Breast epithelium (tissue), 4 donors: ENCODE measurements around the gene NFIB. TPM values are rescaled to one million over a fixed set of nuclear protein-coding genes. Genes with fewer than 3 reads are reported as not detected.
A peak's percentile ranks its signal among the peaks of the same experiment; 100 is the strongest.

ENCODE experiments used
- DNase-seq, 2 donors: peaks; one replicate each; pipeline ENCODE4 v3.0.0-alpha.2; 2019; ENCODE audit warnings: low spot score in 2 of 2
- H3K27ac ChIP-seq, 2 donors: fragments of 200-600 bp; sonication (generic) in 1 of 2; one replicate each; pipeline ENCODE4 v1.5.1; 2016 to 2019; ENCODE audit warnings: mild to moderate bottlenecking in 1 of 2
- H3K27me3 ChIP-seq, 2 donors: fragments of 200-600 bp; sonication (generic) in 1 of 2; one replicate each; pipeline versions ENCODE4 v1.5.1 to v1.6.0; 2017 to 2019; ENCODE audit warnings: control low read depth in 1 of 2, mild to moderate bottlenecking in 1 of 2
- H3K36me3 ChIP-seq: fragments of 200-600 bp; one replicate; pipeline ENCODE4 v1.5.1; 2019
- H3K4me1 ChIP-seq, 2 donors: fragments of 200-600 bp; sonication (generic); one replicate each; pipeline ENCODE4 v1.5.1; 2016 to 2019; ENCODE audit warnings: control low read depth in 1 of 2
- H3K4me3 ChIP-seq, 3 donors: fragments of 200-600 bp; sonication (generic); 1 replicate in 2 of 3; 2 replicates in 1 of 3; pipeline ENCODE4 v1.5.1; 2016 to 2019; ENCODE audit warnings: mild to moderate bottlenecking in 3 of 3, moderate library complexity in 2 of 3
- H3K9me3 ChIP-seq, 2 donors: fragments of 200-600 bp; sonication (generic) in 1 of 2; one replicate each; pipeline ENCODE4 v1.5.1; 2016 to 2019; ENCODE audit warnings: control low read depth in 1 of 2
- POLR2A ChIP-seq: fragments of 450-650 bp; IDR thresholded peaks from one replicate; pipeline ENCODE4 v1.6.1; 2016; ENCODE audit warnings: antibody characterized with exemption, mild to moderate bottlenecking, moderate library complexity
- POLR2AphosphoS5 ChIP-seq, 3 donors: sonication (generic); formaldehyde crosslinking; IDR thresholded peaks; one replicate each; pipeline ENCODE4 v1.6.1; 2017; ENCODE audit warnings: antibody characterized with exemption in 3 of 3
- intact Hi-C: fragments of 100-400 bp; cut with DNase I; formaldehyde crosslinking; loops from one replicate; pipeline ENCODE4 v1.15.1; 2023; ENCODE audit warnings: low total_unique reads
- total RNA-seq, 3 donors: library from RNA; depleted of rRNA; stranded (reverse); fragments of >200 nt; gene quantifications; one replicate each; pipeline ENCODE4 v1.1.0, GENCODE V29; 2016
- TF ChIP-seq, protein P1 (sequence below), 3 donors: fragments of 450-650 bp; IDR thresholded peaks; one replicate each; pipeline ENCODE4 v1.5.1; 2016 to 2017; ENCODE audit warnings: antibody characterized with exemption in 3 of 3, mild to moderate bottlenecking in 3 of 3, moderate library complexity in 3 of 3

The NFIB gene
- total RNA-seq, 3 donors from 2014 or later: 95.2 to 237 (median 105) TPM

DNA sequence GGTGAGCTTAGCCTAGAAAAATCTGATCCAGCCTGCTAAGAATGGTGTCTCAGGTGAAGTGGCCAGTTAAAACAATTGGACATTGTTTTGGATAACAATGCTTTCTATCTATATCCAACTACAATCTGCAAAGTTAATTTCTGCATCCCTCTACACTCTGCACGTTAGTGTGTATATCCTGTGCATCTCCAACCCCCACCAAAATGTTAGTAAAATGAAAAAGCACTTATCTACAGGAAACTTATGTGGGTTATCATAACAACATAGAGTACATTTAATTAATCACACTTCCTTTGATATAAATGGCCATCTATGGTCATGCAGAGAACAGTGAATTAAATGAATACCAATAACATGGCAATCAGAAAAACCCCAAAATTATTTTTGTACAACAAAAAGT is 158.7 kb downstream of the NFIB start:
- intact Hi-C loops: no loop called here
- Histone ChIP-seq H3K27ac (peak overlapping the region; percentile 67 to 68), H3K27me3 (no peaks in the 10 kb centered on the region), H3K9me3 (no peaks in the 10 kb centered on the region), H3K4me3 (peak overlapping the region in 1 of 3 donors; percentile 17), H3K4me1 (peaks cover 0 to 14% of the 10 kb centered on the region in 2 donors), H3K36me3 (no peaks in the 10 kb centered on the region)
- TF ChIP-seq POLR2A (no peak), POLR2AphosphoS5 (IDR thresholded peaks at IDR 0.05) (no peak)
- TF ChIP-seq, protein P1, sequence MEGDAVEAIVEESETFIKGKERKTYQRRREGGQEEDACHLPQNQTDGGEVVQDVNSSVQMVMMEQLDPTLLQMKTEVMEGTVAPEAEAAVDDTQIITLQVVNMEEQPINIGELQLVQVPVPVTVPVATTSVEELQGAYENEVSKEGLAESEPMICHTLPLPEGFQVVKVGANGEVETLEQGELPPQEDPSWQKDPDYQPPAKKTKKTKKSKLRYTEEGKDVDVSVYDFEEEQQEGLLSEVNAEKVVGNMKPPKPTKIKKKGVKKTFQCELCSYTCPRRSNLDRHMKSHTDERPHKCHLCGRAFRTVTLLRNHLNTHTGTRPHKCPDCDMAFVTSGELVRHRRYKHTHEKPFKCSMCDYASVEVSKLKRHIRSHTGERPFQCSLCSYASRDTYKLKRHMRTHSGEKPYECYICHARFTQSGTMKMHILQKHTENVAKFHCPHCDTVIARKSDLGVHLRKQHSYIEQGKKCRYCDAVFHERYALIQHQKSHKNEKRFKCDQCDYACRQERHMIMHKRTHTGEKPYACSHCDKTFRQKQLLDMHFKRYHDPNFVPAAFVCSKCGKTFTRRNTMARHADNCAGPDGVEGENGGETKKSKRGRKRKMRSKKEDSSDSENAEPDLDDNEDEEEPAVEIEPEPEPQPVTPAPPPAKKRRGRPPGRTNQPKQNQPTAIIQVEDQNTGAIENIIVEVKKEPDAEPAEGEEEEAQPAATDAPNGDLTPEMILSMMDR (IDR thresholded peaks at IDR 0.05): no peak
- DNase-seq: no peak

DNA sequence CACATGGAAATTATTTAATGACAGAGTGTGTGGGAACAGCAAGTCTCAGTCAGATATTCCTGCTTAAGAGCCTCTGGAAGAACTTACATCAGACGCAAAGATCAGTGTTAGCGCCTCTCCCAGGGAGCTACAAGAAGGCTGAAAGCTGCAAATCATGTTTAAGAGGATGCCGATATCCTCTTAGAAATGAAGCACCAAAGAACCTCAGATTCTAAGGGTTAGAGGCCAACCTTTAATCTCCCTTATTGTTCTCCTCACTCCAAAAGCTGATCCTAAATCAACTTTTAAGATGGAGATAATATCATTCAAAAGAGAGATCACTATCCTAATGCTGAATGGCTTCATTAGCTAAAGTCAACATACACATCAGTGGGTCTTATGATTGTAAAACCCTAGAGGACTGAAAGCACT is 160.6 kb downstream of the NFIB start:
- Histone ChIP-seq H3K4me3 (peak overlapping the region in 1 of 3 donors; percentile 2), H3K9me3 (no peaks in the 10 kb centered on the region), H3K27me3 (no peaks in the 10 kb centered on the region), H3K4me1 (peaks cover 0 to 6% of the 10 kb centered on the region in 2 donors), H3K36me3 (no peaks in the 10 kb centered on the region), H3K27ac (peak overlapping the region; percentile 8 to 67)
- TF ChIP-seq POLR2AphosphoS5 (IDR thresholded peaks at IDR 0.05) (no peak), POLR2A (no peak)
- TF ChIP-seq, protein P1 (IDR thresholded peaks at IDR 0.05): no peak
- no peak for DNase-seq
- intact Hi-C loops: no loop called here

DNA sequence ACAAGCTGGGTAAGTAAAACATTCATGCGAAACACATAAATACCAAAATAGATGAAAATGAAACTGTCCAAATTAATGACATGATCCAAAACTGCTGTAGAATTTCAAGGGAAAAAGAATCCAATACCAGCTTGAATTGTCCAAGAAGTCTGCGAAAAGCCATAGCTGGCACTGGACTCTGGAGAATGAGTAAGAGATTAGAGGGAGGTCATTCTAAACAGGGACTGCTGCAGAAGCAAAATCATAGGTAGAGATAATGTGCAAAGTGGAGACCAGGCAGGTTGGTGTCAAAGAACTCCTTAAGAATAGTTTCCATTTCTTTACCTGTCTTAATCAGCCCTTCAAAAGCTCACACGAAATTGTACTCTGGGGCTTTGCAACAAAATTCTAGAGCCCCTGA is 162.5 kb downstream of the NFIB start:
- Histone ChIP-seq H3K27ac (peak overlapping the region; percentile 10 to 66), H3K27me3 (no peaks in the 10 kb centered on the region), H3K9me3 (no peaks in the 10 kb centered on the region), H3K4me3 (no peak overlapping the region), H3K36me3 (no peaks in the 10 kb centered on the region), H3K4me1 (peaks cover 0 to 3% of the 10 kb centered on the region in 2 donors)
- TF ChIP-seq POLR2A: no peak
- TF ChIP-seq, protein P1 (IDR thresholded peaks at IDR 0.05): no peak
- TF ChIP-seq POLR2AphosphoS5 (IDR thresholded peaks at IDR 0.05): no peak
- intact Hi-C loops: no loop called here
- no peak for DNase-seq

DNA sequence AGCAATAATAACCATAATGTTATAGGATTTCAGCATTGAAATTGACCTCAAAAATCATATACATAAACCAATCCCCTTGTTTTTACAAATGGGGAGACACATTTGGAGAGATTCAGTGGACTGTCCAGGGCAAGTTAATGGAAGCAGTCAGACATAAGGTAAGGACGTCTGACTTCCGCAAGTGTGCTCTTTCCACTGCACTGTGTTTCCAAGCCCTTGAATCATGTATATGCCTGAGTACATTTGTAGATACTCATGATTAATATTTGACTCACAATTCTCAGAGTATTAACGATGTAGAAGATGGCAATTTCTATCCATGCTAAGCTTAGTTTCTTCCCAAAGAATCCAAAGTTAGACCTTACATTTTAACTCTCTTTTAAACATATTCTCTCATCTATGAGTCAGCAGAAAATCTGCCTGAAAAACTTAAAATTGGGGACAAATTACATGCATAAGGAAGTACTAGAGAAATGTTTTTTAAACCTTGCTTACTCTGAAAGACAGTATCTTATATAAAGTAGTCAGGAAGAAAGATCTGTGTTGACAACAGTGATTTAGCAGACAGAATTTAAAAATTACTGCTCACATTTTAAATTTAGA is 165.3 kb downstream of the NFIB start:
- TF ChIP-seq POLR2AphosphoS5 (IDR thresholded peaks at IDR 0.05): no peak
- no peak for DNase-seq
- Histone ChIP-seq H3K4me3 (no peak overlapping the region), H3K27ac (peak overlapping the region in 1 of 2 donors; percentile 7), H3K36me3 (no peaks in the 10 kb centered on the region), H3K27me3 (no peaks in the 10 kb centered on the region), H3K4me1 (no peaks in the 10 kb centered on the region), H3K9me3 (no peaks in the 10 kb centered on the region)
- intact Hi-C loops: no loop called here

DNA sequence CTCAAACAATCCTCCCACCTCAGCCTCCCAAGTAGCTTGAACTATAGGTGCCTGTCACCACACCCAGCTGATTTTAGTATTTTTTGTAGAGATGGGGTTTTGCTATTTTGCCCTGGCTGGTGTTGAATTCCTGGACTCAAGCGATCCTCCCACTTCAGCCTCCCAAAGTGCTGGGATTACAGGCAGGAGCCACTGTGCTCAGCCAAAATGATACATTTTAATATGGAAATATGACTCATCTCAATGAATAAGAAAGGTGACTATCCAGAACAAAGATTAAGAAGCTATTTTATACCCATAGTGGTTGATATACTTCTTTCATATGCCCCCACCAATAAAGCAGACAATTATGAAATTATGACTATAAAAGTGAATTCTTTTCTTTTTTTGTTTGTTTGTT is 166.2 kb downstream of the NFIB start:
- H3K4me3 ChIP-seq: no peak overlapping the region
- no peaks in the 10 kb centered on the region for H3K4me1 ChIP-seq
- no peak for DNase-seq
- intact Hi-C loops: no loop called here
- H3K27me3 ChIP-seq: no peaks in the 10 kb centered on the region
- TF ChIP-seq POLR2A (no peak), POLR2AphosphoS5 (IDR thresholded peaks at IDR 0.05) (no peak)
- TF ChIP-seq, protein P1 (IDR thresholded peaks at IDR 0.05): no peak
- no peaks in the 10 kb centered on the region for H3K9me3 ChIP-seq
- H3K27ac ChIP-seq: no peak overlapping the region
- H3K36me3 ChIP-seq: no peaks in the 10 kb centered on the region
